ENCODE measurements around the gene EFEMP2. TPM values are rescaled to one million over a fixed set of nuclear protein-coding genes. Genes with fewer than 3 reads are reported as not detected.

Gene EFEMP2
- total RNA-seq: 1 to 10 TPM; 4.3 to 6.5 TPM

DNA sequence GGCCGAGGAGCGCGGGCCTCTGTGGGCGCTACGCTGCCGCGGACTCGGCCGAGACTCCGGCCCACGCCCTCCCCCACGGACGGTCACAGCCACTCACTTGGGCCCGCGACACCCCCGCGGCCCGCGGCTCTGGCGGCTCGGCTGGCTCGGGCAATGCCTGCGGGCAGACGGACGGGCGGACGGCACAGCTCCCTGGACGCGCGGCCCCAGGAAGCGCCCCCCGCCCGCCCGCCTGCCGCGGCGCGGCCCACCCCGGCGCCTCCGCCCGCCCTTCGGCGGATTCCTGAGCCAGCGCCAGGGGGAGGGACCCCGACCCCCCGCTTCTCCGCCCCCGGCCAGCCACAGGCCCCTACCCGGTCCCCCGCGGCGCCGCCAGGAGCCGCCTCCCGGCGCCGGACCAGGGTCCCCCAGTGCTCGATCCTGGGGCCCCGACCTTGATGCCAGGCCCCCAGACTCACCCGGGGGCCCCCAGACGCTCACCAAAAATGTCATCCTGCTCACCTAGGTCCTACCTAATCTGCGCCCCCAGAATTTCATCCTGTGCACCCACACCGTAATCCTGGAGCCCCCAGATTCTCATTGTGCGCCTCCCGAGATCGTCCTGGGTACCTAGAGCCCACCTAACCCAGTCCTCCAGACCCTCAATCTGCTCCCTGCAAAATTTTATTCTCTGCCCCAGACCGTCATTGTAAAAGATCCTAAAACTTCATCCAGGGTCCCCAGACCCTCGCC is at the start of gene EFEMP2:
Gene EFEMP2, minus strand, starts transcription at position 215 of the 732 bp plus-strand sequence. CDS start 446 bp downstream, outside the sequence.

DNA sequence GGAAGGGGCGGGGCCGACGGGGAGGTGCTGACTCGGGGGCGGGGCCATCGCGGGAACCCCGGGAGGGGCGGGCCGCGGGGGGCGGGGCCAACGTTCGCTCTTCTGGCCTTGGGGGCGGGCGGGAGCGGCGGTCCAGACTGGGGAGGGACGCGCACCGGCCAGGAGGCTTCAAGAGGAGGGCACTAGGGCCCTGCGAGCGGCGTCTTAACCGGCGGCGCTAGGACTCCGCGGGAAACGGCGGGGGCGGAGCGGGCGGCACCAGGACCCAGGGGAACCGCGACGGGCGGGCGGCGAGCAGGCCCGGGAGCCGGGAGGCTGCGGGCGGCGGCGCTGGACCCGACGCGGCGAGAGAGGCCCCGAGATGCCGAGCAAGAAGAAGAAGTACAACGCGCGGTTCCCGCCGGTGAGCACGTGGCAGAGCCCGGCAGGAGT is 46.6 kb upstream of the EFEMP2 start, which contains the start of gene DRAP1:
Gene DRAP1, plus strand, starts transcription at position 286 of the 432 bp plus-strand sequence. Its CDS starts 76 bp downstream, at position 362.

DNA sequence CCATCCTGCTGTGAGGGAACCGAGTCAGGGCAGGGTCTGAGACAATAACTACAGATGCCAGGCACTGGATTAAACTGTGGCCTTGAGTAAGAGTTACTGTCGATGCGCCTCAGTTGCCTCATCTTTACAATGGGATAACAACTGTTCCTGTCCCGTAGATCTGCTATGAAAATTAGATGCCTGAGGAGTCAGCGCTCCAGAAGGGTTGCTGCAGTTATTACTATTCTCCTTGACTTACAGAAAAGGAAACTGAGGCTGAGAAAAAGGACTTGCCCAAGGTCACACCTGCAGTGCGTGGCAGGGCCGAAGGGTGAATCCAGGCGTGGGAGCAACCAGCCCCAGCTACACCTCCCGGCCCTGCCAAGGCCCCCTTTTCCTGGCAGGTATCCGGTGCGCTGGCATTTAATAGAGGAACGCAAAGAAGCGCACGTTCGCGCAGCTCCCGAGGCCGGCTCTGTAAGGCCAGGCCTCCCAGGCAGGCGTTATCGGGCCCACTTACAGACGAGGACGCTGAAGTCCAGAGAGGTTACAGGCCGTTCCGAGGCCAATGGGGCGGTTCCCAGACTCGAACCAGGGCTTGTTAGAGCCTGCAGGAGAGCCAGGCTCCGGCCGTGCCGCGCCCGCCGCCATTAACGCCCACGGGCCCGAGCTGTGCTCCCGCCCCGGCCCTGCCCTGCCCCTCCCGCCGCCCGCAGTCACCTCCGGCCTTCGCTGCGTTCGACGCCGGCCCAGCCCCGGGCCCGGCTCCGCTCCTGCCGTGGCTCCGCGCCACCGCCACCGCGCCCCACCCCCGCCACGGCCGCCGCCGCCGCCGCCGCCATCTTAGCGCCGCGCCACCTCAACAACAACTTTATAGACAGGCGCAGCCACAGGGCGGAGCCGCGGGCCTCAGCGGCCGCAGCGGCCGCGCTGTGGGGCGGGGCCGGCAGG is 45.9 kb upstream of the EFEMP2 start, which contains the start of gene C11orf68:
Gene C11orf68, minus strand, starts transcription at position 852 of the 930 bp plus-strand sequence. Its CDS starts 31 bp downstream, at position 821.

DNA sequence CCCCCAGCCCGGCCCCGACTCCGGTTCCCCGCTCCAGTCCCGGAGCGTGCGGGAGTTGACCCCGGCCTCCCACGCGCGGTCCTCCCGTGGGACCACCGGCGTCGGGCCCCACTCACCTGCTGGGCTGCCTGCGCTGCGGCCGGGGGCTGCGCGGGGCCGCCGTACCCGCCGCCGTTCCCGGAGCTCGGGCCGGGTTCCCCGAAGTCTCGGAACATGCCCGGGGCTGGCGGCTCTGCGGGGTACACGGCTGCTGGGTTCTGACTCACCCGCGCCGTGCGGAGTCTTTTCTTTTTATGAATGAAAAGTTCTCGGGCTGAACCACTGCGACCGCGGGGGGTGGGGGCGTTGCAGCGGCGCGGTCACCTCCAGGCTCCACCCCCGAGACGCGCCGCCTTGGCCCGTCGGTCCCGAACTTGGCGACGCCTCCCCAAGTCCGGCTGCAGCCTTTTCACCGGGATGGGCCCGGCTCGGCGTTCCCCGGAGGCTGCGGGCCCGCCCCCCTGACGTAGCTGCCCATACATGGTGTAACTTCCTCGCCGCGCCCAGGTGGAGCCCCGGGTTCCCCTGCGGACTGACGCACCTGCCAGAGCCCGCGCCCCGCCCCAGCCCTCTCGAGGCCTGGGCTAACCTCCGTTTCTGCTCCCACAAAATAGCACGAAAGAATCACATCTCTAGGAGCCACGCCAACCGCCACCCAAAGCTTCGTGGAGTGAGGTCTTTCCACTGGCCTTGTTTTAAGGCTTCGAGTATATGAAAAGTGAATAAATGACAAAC is 27.7 kb upstream of the EFEMP2 start, which contains the start of gene FOSL1:
Gene FOSL1, minus strand, starts transcription at position 264 of the 774 bp plus-strand sequence. Its CDS starts 49 bp downstream, at position 215.

DNA sequence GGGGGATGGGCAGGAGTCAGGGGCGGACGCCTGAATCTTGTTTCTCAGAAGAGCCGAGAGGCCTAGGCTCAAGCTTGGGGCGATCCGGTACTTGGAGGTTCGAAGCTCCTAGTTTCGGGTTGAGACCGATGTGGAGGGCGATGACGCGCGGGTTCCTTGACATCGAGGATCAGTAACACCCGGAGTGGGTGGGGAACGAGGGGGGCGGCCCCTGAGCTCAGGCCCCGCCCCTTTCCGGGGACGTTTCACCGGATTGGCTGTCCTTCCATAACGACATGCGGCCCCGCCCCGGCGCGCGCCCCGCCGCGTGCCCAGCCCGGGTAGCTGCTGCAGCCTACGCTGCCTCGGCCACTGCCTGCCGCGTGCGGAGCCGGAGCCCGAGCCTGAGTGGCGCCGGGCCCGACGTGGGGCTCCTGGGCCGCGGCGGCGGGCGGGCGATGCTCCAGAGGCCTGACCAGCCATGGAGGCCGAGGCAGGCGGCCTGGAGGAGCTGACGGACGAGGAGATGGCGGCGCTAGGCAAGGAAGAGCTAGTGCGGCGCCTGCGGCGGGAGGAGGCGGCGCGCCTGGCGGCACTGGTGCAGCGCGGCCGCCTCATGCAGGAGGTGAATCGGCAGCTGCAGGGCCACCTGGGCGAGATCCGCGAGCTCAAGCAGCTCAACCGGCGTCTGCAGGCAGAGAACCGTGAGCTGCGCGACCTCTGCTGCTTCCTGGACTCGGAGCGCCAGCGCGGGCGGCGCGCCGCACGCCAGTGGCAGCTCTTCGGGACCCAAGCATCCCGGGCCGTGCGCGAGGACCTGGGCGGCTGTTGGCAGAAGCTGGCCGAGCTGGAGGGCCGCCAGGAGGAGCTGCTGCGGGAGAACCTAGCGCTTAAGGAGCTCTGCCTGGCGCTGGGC is 18.0 kb upstream of the EFEMP2 start, which contains the start of gene CCDC85B:
Gene CCDC85B, plus strand, starts transcription at position 350 of the 895 bp plus-strand sequence. Its CDS starts 111 bp downstream, at position 461.

DNA sequence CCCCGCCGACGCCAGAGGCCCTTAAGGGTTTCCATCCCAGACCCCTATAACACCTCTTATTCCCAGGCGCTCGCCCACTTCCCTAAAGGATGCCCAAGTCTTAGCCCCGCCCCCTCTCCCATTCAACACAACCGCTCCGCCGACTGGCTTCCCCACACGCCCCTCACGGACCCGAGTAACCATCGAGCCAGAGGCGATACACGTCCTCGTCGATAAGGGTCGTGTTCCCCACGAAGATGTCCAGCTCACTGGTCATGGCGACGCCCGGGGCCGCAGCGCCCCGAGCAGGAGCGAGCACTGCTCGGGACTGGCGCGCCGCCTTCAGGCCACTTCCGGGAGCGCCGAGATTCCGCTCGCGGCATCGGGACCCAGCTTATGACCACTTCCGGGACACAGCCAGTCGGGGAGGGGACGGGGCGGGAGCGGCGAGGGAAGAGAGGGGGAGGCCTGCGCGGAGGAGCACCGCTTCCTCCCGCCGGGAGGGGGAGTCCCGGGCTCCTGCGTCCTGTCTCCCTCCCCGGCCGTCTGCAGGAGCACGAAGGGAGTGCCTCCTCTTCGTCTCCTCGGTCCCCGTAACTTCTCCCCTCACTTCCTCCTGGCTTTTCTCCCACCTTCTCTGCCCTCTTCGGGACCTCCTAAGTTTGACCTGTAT is 15.7 kb upstream of the EFEMP2 start, which contains the start of gene FIBP:
Gene FIBP, minus strand, starts transcription at position 309 of the 652 bp plus-strand sequence. Its CDS starts 53 bp downstream, at position 256.

DNA sequence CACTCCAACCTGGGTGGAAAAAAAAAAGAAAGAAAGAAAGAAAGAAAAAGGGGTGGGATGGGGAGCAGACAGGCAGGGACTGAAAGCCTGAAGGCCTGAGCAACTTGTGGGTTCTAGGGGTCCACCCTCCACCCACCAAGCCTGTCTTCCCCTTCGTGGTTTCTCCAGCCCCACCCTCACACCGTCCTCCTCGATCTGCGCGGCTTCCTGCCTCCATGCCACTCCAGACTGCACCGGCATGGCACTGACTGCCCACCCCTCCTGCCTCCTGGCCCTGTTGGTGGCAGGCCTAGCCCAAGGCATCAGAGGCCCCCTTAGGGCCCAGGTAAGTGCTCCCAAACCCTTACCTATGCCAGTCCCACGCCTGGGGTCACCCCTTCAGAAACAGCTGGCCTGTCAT is 7.0 kb upstream of the EFEMP2 start, which contains the start of gene CTSW:
Gene CTSW, plus strand, starts transcription at position 221 of the 400 bp plus-strand sequence. Its CDS starts 18 bp downstream, at position 239.

DNA sequence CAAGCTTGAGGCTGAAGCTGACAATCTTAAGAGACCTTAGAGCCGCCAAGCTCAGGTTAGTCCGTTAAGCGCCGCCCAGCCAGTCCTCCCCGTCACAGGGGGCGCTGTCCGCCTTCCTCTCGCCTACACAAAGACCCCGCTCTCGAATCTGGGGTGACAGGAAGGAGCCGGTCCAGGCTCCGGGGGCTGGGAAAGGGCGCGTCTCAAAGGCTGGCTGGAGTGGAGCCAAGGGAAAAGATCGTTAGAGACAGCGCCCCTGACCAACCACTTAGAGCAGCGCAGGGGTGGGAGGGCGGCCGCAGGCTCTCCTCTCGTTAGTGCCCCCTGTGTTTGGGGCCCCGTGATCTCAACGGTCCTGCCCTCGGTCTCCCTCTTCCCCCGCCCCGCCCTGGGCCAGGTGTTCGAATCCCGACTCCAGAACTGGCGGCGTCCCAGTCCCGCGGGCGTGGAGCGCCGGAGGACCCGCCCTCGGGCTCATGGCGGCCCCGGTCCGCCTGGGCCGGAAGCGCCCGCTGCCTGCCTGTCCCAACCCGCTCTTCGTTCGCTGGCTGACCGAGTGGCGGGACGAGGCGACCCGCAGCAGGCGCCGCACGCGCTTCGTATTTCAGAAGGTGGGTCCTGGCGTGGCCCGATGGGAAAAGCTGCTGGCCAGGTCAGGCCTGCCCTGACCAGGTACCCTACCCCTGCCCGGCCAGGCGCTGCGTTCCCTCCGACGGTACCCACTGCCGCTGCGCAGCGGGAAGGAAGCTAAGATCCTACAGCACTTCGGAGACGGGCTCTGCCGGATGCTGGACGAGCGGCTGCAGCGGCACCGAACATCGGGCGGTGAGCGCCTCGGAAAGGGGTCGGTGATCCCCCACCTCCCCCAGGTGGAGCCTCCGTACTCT is 12.1 kb downstream of the EFEMP2 start, which contains the start of gene MUS81:
Gene MUS81, plus strand, starts transcription at position 156 of the 887 bp plus-strand sequence. Its CDS starts 321 bp downstream, at position 477.

DNA sequence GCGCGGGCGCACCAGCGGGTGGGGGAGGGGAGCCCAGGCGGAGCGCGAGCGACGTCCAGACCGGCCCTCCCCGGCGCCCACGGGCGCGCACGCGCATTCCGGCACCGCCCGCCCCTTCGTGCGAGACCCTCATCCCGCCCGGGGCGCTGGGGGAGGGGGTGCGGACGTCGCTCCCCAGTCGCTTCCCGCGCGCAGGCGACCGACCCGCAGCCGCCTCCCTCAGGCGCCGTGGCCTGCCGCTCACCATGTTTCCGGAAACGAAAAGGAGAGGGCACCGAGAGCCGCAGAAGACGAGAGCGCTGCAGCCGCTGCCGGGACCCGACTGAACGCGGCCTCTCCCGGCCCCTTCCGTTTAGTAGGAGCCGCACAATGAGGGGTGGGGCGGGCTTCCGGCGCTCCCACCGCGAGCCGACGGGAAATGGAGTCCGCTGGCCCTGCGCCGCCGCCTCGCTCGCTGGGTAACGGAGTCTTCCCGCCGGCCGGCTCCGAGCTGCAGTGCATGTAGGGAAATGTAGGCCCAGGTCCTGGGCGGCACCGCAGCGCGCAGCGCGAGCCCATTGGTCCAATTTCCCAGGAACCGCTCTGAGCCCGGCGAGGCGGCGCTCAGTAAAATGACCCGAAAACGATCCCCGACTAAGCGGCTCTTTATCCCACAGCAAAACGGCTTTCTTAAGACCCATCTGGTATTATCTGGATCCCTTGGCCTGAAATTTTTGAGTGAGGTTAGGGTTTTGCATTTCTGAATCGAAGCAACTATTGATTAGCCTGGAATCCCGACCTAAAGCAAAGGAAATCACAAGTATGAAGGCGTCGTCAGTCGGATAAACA is 14.5 kb downstream of the EFEMP2 start, which contains the start of gene CFL1:
Gene CFL1, minus strand, starts transcription at position 328 of the 828 bp plus-strand sequence. Its CDS starts 81 bp downstream, at position 247.

DNA sequence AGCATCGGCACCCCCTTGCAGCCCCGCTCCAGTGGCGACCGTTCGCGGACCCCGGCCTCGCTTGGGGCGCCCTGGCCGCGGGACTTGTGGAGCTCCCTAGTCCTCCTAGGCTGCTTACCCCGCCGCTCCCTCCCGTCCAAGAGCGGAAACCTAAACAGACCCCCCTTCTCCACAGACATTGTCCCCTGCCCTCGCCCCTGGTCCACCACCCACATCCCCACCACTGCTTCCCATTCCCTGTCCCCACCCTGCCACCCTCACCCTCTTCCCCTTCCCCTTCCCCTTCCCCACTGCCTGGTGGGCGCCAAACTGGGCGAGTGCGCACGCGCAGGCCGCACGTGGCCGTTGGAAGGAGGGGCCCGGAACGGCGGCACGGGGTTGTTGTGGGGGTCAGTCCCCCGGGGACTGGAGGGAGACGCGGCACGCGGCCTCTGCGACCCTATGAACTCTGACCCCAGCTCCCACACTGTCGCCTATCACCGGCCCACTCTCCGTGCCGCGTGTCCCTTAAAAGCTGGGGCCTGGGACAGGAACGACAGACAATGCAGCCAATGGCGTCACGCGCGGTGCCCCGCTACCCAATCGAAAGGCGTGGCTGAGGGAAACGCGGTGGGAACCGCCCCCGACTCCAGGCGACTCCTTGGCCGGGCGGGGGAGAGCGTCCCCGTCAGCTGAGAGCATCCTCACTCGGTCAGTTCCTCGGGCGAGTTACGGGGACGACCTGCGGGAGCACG is 39.1 kb downstream of the EFEMP2 start, which contains the start of gene SNX32:
Gene SNX32, plus strand, starts transcription at position 667 of the 734 bp plus-strand sequence. CDS start 103 bp downstream, outside the sequence.

Other genes starting within 250 kb of the EFEMP2 start
- gene SIPA1, start 234.7 kb downstream of the EFEMP2 start, total RNA-seq: 10 to 100 TPM; 28.0 to 31.7 TPM
- 10 to 100 TPM; 27.3 to 35.8 TPM for gene RELA, start 209.9 kb downstream of the EFEMP2 start, total RNA-seq
- gene KAT5, start 160.5 kb downstream of the EFEMP2 start, total RNA-seq: 10 to 100 TPM; 58.3 to 58.5 TPM
- 10 to 100 TPM; 51.0 to 78.1 TPM for gene RNASEH2C, start 152.0 kb downstream of the EFEMP2 start, total RNA-seq
- 10 to 100 TPM; 40.6 to 74.3 TPM for gene AP5B1, start 91.8 kb downstream of the EFEMP2 start, total RNA-seq
- gene OVOL1, start 85.7 kb downstream of the EFEMP2 start, total RNA-seq: not detected
- gene SNX32, start 38.8 kb downstream of the EFEMP2 start, total RNA-seq: 1 to 10 TPM in 1 of 2 donors, under 1 TPM in 1; 0.69 to 2.3 TPM
- gene CFL1, start 14.6 kb downstream of the EFEMP2 start, total RNA-seq: 1,000 to 10,000 TPM; 1,026 to 1,378 TPM
- gene MUS81, start 12.4 kb downstream of the EFEMP2 start, total RNA-seq: 10 to 100 TPM; 37.9 to 51.0 TPM
- not detected for gene CTSW, start 7.0 kb upstream of the EFEMP2 start, total RNA-seq
- 100 to 1,000 TPM; 126 to 165 TPM for gene FIBP, start 15.7 kb upstream of the EFEMP2 start, total RNA-seq
- 10 to 100 TPM; 24.8 to 28.6 TPM for gene CCDC85B, start 17.9 kb upstream of the EFEMP2 start, total RNA-seq
- 10 to 100 TPM in 1 of 2 donors, 1 to 10 TPM in 1; 1.4 to 39.6 TPM for gene FOSL1, start 27.6 kb upstream of the EFEMP2 start, total RNA-seq
- gene C11orf68, start 46.3 kb upstream of the EFEMP2 start, total RNA-seq: 10 to 100 TPM; 13.8 to 14.3 TPM
- 100 to 1,000 TPM in 1 of 2 donors, 10 to 100 TPM in 1; 51.3 to 109 TPM for gene DRAP1, start 46.6 kb upstream of the EFEMP2 start, total RNA-seq
- not detected for gene TSGA10IP, start 72.7 kb upstream of the EFEMP2 start, total RNA-seq
- gene SART1, start 88.9 kb upstream of the EFEMP2 start, total RNA-seq: 10 to 100 TPM; 27.9 to 30.3 TPM
- 10 to 100 TPM; 28.6 to 52.6 TPM for gene EIF1AD, start 129.4 kb upstream of the EFEMP2 start, total RNA-seq
- gene BANF1, start 129.7 kb upstream of the EFEMP2 start, total RNA-seq: 10 to 100 TPM; 10.3 to 27.6 TPM
- not detected for gene CST6, start 139.2 kb upstream of the EFEMP2 start, total RNA-seq
- not detected for gene CATSPER1, start 153.7 kb upstream of the EFEMP2 start, total RNA-seq
- gene GAL3ST3, start 176.4 kb upstream of the EFEMP2 start, total RNA-seq: not detected
- 100 to 1,000 TPM; 173 to 199 TPM for gene SF3B2, start 179.6 kb upstream of the EFEMP2 start, total RNA-seq
- gene PACS1, start 197.5 kb upstream of the EFEMP2 start, total RNA-seq: 10 to 100 TPM; 18.2 to 22.6 TPM